Cardiac muscle cell (in vitro differentiated cells and primary cell): ENCODE data around the gene PTGDR. TPM values are rescaled to one million over a fixed set of nuclear protein-coding genes. Genes with fewer than 3 reads are reported as not detected.
A peak's percentile ranks its signal among the peaks of the same experiment; 100 is the strongest.

Experiments used
- DNase-seq, 2 donors: peaks; one replicate each; pipeline versions ENCODE4 v3.0.0 to v3.0.0-alpha.2; 2010 to 2017; ENCODE audit warnings: low read depth in 1 of 2, low spot score in 1 of 2
- H3K27ac ChIP-seq: fragments of 200-600 bp; sonication (generic); 2 replicates; pipeline ENCODE4 v1.5.1; 2016
- H3K27me3 ChIP-seq: fragments of 200-600 bp; sonication (generic); 2 replicates; pipeline ENCODE4 v1.6.0; 2016; ENCODE audit warnings: control low read depth
- H3K36me3 ChIP-seq: fragments of 200-600 bp; sonication (generic); 2 replicates; pipeline ENCODE4 v1.5.1; 2016; ENCODE audit warnings: control low read depth
- H3K4me1 ChIP-seq: fragments of 200-600 bp; sonication (generic); 2 replicates; pipeline ENCODE4 v1.8.1; 2017; ENCODE audit warnings: low read depth, mild to moderate bottlenecking, mixed run types
- H3K4me3 ChIP-seq: fragments of 200-600 bp; sonication (generic); 2 replicates; pipeline ENCODE4 v1.5.1; 2016; ENCODE audit warnings: mild to moderate bottlenecking
- H3K9me3 ChIP-seq: fragments of 200-600 bp; sonication (generic); 2 replicates; pipeline ENCODE4 v1.5.1; 2017; ENCODE audit warnings: low read depth, mild to moderate bottlenecking, control low read depth
- polyA plus RNA-seq: library from polyadenylated mRNA; unstranded; fragments of >200 nt; fragmentation: Nextera tagmentation; extraction: Ambion mirVana; gene quantifications from 2 replicates; pipeline ENCODE4 v1.2.1, GENCODE V29; 2016
- total RNA-seq: library from RNA; depleted of rRNA; stranded (reverse); fragments of >200 nt; gene quantifications from 2 replicates; pipeline ENCODE4 v1.2.3, GENCODE V29; 2016
- TF ChIP-seq, protein P1 (sequence below): IDR thresholded peaks from 2 replicates; pipeline ENCODE4 v1.5.1; 2012; ENCODE audit warnings: low read depth, mild to moderate bottlenecking, low read length

The PTGDR gene
- total and polyA plus RNA-seq, 2 experiments from 2014 or later, result not detected

DNA sequence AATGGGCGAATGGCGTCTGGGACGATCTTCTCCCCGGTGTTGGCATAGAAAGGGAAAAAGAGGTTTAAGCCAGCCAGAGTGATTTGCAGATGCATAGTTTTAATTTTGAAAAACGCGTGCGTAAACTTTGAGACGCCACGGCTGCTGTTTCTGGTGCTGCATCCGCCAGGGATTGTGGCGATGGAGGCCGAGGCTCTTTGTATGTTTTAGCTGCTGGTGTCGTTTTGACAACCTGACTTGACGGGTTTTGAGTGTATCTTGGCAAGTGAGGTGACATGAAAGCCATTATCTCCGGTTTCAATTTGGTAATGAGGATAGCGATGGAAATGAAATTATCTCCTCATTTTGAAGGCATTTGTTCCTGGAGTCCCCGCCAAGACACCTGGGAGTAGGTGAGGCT lies 1.6 kb downstream of the PTGDR start:
- TF ChIP-seq, protein P1, sequence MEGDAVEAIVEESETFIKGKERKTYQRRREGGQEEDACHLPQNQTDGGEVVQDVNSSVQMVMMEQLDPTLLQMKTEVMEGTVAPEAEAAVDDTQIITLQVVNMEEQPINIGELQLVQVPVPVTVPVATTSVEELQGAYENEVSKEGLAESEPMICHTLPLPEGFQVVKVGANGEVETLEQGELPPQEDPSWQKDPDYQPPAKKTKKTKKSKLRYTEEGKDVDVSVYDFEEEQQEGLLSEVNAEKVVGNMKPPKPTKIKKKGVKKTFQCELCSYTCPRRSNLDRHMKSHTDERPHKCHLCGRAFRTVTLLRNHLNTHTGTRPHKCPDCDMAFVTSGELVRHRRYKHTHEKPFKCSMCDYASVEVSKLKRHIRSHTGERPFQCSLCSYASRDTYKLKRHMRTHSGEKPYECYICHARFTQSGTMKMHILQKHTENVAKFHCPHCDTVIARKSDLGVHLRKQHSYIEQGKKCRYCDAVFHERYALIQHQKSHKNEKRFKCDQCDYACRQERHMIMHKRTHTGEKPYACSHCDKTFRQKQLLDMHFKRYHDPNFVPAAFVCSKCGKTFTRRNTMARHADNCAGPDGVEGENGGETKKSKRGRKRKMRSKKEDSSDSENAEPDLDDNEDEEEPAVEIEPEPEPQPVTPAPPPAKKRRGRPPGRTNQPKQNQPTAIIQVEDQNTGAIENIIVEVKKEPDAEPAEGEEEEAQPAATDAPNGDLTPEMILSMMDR, result no peak
- no peak for DNase-seq
- H3K36me3 ChIP-seq, result no peaks in the 10 kb centered on the region
- peaks cover 87% of the 10 kb centered on the region for H3K27me3 ChIP-seq
- H3K4me1 ChIP-seq, result no peaks in the 10 kb centered on the region
- no peak overlapping the region for H3K4me3 ChIP-seq
- H3K27ac ChIP-seq, result no peak overlapping the region
- no peaks in the 10 kb centered on the region for H3K9me3 ChIP-seq

DNA sequence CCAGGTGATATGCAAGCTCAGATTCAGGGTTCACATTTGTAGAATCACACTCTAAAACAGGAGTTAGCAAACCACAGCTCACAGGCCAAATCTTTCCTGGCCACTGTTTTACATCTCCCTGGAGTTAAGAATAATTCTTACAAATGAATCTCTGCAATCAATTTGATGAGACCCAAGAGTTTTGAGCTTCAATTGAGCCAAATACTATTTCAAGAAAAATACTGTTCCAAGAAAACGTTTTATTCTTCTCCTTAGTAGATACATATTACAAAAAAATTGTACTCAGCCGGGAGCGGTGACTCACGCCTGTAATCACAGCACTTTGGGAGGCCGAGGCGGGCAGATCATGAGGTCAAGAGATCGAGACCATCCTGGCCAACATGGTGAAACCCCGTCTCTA lies 2.5 kb downstream of the PTGDR start:
- Histone ChIP-seq H3K27me3 (peaks cover 85% of the 10 kb centered on the region), H3K4me3 (no peak overlapping the region)

DNA sequence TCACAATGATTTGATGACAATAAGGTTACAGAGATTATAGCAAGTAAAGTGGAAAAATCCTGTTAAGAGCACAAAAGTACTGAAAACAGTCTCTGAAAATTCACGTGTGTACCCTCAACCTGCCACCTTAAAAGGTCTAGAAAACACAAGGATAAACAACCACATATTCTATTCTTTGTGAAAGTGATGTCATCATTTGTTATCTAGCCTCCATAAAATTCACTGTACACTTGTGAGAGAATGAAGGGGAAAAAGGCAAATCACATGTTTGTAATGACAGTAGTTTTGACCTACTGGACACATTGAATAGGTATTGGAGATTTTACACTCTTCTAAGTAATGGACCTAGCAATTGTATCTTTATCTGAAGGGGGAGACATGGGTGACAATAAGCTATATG lies 4.0 kb downstream of the PTGDR start:
- Histone ChIP-seq H3K27me3 (peaks cover 74% of the 10 kb centered on the region), H3K4me3 (no peak overlapping the region), H3K27ac (no peak overlapping the region), H3K4me1 (no peaks in the 10 kb centered on the region), H3K9me3 (no peaks in the 10 kb centered on the region), H3K36me3 (no peaks in the 10 kb centered on the region)
- TF ChIP-seq, protein P1, result no peak
- no peak for DNase-seq

More for the DNA sequence above, 2.5 kb downstream of the PTGDR start:
- no peak for DNase-seq
- no peak overlapping the region for H3K27ac ChIP-seq
- TF ChIP-seq, protein P1, result no peak
- no peaks in the 10 kb centered on the region for H3K36me3 ChIP-seq
- no peaks in the 10 kb centered on the region for H3K9me3 ChIP-seq
- H3K4me1 ChIP-seq, result no peaks in the 10 kb centered on the region

DNA sequence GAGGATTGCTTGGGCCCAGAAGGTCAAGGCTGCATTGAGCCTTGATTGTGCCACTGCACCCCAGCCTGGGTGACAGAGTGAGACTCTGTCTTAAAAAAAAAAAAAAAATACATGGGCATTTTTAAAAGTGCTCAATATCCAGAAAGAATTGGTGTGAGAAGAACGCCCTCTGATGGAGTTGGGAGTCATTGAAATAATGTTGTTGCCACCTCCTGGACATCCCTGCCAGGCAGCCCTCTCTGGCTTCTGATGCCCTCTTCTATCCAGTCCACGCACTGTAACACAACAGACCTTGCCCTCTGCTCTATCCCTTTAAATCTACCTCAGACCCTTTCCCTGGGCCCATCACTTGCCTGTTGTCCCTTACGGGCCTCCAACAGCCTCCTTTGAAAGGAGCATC lies 4.9 kb downstream of the PTGDR start:
- H3K9me3 ChIP-seq, result no peaks in the 10 kb centered on the region
- H3K27ac ChIP-seq, result no peak overlapping the region
- peaks cover 65% of the 10 kb centered on the region for H3K27me3 ChIP-seq
- no peaks in the 10 kb centered on the region for H3K36me3 ChIP-seq
- peak; percentile 23 to 61 for DNase-seq
- TF ChIP-seq, protein P1, result peak; percentile 46
- H3K4me3 ChIP-seq, result no peak overlapping the region
- H3K4me1 ChIP-seq, result no peaks in the 10 kb centered on the region

DNA sequence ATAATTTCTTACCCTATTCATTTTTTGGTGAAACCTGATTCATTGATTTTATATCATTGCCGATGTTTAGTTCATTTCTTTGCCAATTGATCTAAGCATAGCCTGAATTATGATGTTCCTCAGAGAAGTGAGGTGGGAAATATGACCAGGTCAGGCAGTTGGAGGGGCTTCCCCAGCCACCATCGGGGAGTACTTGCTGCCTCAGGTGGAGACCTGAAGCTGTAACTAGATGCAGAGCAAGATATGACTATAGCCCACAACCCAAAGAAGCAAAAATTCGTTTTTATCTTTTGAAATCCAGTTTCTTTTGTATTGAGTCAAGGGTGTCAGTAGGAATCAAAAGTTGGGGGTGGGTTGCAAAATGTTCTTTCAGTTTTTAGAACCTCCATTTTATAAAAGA lies 7.9 kb downstream of the PTGDR start:
- Histone ChIP-seq H3K9me3 (no peaks in the 10 kb centered on the region), H3K36me3 (no peaks in the 10 kb centered on the region), H3K27ac (no peak overlapping the region), H3K4me3 (no peak overlapping the region), H3K27me3 (peaks cover 35% of the 10 kb centered on the region), H3K4me1 (no peaks in the 10 kb centered on the region)
- TF ChIP-seq, protein P1, result no peak
- DNase-seq, result no peak

DNA sequence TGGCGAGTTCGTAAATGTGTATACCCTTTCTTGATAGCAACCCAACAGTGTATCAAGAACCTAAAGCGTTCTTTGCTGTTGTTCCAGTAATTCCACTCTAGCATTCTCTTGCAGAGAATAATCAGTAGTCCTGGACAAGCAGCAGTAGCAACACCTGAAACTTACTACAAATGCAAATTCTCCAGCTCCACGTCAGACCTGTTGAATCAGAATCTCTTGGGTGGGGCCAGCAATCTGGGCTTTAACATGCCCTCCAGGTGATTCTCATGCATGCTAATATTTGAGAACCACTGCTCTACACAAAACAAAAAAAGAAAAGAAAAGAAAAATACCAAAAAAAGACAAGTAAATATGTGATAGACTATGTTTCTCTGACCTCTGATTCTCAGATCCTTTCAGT lies 10.1 kb downstream of the PTGDR start:
- H3K27ac ChIP-seq, result no peak overlapping the region
- TF ChIP-seq, protein P1, result no peak
- H3K4me3 ChIP-seq, result no peak overlapping the region
- peaks cover 18% of the 10 kb centered on the region for H3K27me3 ChIP-seq
- H3K4me1 ChIP-seq, result no peaks in the 10 kb centered on the region
- no peaks in the 10 kb centered on the region for H3K36me3 ChIP-seq
- no peaks in the 10 kb centered on the region for H3K9me3 ChIP-seq
- no peak for DNase-seq
